RCC 7860 (cell line): ENCODE measurements around the gene PINK1.

ENCODE experiments used
- DNase-seq: peaks from one replicate; pipeline ENCODE4 v3.0.0-alpha.2; 2015; ENCODE audit warnings: low spot score
- FAIRE-seq: peaks from 2 replicates; lab custom pipeline; 2012; peaks lifted over from hg19 to GRCh38; lab: Jason Lieb, UNC

PINK1 gene

DNA sequence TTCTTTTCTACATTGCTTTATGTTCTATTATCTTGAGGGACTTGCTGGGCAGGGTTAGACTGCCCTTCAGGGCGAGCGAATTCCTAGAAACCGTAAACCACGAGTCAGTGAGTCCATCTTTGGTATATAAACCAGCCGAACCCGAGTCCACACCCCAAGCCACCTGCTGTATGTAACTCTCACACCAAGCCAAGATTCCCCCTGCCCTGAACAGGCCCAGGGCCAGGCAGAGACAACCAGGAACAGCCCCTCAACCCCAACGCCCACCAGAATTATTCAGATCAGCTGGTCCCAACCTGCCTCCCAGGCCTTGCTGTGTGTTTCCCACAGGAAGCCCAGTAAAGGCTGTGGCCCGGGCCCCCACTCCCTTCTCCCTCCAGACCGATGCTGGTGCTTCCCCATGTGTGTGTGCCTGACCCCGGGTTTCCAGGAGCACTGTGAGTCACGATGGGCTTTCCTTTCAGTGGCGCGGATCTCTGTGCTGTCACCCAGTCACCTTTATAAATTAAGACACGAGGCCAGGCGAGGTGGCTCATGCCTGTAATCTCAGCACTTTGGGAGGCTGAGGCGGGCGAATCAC is 67.5 kb downstream of the PINK1 start:
- DNase-seq: no peak
- no peak for FAIRE-seq
